Measurements from ENCODE around the gene PLEKHD1.
A peak's percentile ranks its signal among the peaks of the same experiment; 100 is the strongest.

Gene PLEKHD1

DNA sequence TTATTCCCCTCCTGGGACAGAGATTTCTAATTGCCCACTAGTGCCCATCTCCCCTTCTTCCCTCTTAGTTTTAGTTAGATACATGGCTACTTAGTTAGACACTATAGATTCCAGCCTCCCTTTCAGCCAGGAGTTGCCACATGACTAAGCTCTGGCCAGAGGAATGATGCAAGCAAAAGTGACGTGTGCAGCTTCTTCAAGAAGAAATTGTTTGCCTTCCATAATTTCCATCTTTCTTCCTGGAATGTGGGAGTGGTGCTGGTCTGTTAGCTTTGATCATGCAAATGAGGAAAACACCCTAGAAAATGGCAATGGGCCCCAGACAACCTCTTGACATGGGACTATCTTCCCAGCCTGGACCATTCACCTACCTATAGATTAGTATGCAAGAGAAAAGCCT, 68.7 kb downstream of the PLEKHD1 start:
- DNase-seq = no peak

DNA sequence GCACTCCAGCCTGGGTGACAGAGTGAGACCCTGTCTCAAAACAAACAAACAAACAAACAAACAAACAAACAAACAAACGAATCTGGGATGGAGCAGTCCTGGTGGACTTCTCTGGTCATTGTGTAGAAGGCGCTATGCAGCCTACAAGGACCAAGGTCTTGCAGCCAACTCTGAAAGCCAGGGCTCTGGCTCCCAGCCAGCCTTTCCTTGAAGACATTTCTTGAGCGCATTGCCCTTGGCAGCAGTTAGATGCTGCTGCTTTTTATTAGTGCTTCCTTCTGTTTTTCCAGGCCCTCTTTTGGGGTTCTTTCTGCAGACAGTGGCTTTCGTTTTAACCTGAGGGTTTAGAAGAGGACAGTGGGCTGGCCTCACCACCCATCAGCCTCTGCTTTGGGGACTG, 70.0 kb downstream of the PLEKHD1 start:
- no peak for DNase-seq

DNA sequence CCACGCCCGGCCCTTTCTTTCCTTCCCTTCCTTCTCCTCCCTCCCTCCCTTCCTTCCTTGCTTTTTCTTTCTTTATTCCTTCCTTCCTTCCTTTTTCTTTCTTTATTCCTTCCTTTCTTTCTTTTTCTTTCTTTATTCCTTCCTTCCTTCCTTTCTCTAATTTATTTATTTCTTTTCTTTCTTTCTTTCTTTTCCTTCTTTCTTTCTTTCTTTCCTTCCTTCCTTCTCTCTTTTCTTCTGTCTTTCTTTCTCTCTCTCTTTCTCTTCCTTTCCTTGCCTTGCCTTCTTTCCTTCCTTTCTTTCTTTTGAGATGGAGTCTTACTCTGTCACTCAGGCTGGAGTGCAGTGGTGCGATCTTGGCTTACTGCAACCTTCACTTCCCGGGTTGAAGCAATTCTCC, 74.2 kb downstream of the PLEKHD1 start:
- no peak for DNase-seq

GRCh38 chr14:69559581-69560011, 75.1 kb downstream of the PLEKHD1 start:
- no peak for DNase-seq

DNA sequence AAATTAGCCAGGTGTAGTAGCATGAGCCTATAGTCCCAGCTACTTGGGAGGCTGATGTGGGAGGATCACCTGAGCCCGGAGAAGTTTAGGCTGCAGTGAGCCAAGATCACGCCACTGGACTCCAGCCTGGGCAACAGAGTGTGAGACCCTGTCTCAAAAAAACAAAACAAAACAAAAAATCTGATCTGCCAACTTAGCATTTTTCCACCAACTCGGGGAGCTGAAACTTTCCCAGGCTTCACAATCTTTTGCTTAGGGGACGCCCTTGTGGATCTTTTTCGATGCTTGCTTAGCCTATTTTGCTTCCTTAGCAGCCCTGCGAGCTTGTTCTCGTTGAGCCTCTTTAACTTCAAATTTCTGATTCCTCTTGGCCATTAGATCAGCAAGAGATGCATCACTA, 76.3 kb downstream of the PLEKHD1 start:
- no peak for DNase-seq

DNA sequence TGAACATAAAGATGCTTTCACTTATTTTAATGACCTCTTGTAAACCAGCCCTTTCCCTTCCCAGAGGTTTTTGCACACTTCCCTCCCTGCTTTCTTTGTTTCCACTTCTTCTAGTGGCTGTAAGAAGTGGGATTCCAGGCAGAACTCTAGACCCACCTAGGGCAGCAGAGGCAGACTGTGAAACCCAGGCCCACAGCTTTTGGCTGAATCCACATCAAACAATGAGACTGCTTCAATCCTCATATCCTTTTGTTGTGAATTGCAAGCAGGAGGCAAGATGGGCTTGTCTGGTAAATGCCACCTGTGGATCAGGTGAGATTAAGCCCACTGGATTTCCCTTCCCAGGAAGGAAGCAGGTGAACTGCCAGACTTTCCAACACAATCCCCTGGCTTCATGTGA, 77.4 kb downstream of the PLEKHD1 start:
- DNase-seq = no peak

- DNase-seq = no peak
Measured at GRCh38 chr14:69567563-69567962, 83.0 kb downstream of the PLEKHD1 start.

DNA sequence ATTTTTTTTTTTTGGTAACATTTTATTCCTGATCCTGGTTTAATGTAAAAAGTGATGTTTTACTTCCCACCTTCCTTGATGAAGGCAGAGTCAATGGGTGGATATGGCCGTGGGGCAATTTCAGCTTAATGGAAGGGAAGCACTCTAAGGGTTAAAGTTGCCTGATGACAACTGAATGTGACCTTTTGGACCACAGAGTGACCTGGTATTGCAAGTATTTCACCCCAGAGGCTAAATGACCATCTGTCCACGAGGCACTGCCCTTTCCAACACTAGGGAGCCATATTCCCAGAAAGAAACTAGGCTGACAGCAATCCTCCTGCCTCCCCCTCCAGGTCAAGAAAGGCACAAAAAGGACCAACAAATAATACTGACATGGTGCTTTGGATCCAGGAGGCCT, 85.3 kb downstream of the PLEKHD1 start:
- DNase-seq = no peak

DNA sequence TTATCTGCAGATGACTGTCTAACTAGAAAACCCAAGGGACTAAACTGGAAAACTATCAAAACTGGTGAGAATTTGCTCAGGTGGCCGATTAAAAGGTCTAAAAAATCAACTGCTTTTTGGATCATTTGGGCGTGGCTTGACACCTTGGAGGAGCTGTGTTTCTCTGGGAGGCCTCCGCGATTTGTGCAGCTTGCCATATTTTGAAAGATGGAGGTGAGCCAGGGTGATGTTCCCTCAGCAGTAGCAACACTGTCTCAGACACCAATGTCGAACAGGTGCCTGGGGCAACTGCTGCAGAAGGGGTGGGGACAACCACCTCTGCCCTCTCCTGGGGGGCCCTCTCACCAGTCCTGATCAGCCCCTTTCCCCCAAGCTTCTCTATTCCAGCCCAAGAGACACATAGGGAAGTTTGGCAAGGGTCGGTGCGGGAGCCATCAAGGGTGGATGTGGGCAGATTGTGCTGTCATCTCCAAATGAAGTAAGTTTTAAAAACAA, 86.4 kb downstream of the PLEKHD1 start:
- DNase-seq = no peak

DNA sequence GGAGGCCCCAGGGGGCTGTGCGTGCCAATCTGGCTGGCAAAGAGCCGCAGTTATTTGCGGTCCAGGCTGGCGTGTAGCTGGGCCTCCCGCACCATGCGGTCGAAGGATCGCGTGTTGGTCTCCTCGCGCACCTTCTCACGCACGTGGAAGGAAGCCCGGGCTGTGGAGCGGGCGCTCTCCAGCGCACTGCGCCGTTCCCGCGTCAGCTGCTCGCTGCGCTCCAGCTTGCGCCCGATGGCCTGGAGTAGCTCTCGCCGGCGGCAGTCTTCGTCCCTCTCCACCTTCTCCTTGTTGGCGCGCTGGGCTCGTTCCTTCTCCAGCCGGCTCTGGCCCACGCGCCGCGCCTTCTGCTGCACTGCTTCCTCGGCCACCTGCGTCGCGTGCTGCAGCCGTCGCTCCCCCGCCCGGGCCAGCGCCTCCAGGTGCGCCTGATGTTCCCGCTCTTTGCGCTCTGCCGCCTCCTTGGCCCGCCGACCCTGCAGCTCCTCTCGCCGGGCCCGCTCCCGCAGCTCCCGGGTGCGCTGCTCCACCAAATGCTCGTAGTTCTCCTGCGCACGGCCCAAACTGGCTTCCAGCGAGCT, 87.0 kb downstream of the PLEKHD1 start:
- no peak for DNase-seq

- DNase-seq = no peak
Measured at GRCh38 chr14:69572030-69572840, 87.7 kb downstream of the PLEKHD1 start.

DNA sequence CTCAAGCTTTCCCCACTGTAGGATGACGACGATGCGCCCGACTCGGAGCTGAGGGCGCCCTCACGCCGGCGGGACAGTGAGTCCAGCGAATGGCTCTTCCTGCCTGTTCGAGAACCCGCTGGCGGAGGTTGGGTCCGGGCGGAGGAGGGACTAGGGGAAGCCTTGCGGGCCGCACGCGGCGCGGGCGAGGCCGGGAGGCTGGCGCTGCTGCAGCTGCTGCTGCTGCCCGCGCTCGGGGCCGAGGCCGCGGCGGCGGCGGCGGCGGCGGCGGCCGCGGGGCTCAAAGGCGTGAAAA, 88.3 kb downstream of the PLEKHD1 start:
- no peak for DNase-seq

- DNase-seq = no peak
Measured at GRCh38 chr14:69573205-69573830, 88.8 kb downstream of the PLEKHD1 start.

DNA sequence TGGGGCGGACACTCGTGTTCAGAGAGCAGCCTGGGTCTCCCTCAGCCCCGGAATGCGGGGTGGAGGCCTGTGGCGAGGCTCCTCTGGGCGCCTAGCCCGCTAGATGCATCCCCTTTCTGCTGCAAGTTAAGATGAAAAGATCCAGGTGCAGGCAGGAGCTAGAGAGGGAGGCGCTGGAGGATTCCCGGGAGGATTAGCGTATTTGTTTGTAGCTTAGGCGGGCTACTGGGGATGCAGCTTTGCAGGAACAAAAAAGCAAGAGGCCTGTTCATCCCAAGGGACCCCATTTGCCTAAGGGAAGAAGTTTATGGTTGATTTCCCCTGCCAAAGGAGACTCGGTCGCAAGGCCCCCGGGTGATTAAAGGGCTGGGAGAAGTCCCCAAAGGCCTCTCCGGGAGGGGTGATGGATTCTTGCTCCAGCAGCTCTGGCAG, 89.3 kb downstream of the PLEKHD1 start:
- no peak for DNase-seq

- DNase-seq = peak; percentile 51
Measured at GRCh38 chr14:69574263-69574953, 89.9 kb downstream of the PLEKHD1 start, which contains the start of gene CCDC177. CCDC177 (minus strand) TSS chr14:69574871; CDS start chr14:69573622, 1,249 bp downstream.

- DNase-seq = no peak
Measured at GRCh38 chr14:69574954-69575295, 90.4 kb downstream of the PLEKHD1 start.

GRCh38 chr14:69579476-69579875, 94.9 kb downstream of the PLEKHD1 start:
- DNase-seq = no peak

DNA sequence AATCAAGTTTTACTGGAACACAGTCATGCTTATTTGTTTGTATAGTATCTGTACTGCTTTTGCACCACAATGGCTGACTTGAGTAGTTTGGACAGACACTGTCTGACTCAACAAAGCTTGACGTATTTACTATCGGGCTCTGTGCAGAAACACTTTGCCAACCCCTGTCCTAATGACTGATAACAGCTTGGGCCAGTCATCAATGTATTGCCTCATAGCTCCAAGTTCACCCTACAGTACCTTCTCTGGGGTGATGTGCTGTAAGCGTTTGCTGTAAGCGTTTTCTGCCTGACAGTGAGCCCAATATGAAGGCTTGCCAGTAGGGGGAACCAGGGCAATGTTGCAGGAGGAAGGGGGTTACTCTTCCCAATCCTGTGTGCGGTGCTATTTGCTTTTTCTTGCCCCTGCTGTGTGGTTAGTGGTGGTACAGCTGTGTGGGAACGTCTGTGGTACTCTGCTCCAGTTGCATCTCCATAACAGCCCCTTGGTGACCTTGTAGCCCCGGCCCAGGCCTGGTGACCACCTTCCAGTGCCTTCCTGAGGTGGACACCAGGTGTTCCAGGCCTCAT, 95.6 kb downstream of the PLEKHD1 start:
- DNase-seq = no peak

Data from effector CD8-positive, alpha-beta T cell (primary cell).